Sigmoid colon (tissue), 4 donors: ENCODE data around the gene KIF12.

Experiments used
- CTCF ChIP-seq, 4 experiments: fragments of 450-650 bp in 3 of 4; fragments of 200-600 bp in 1 of 4; IDR thresholded peaks; one replicate each; pipeline ENCODE4 v1.5.1; 2016 to 2019; ENCODE audit warnings: antibody characterized with exemption in 4 of 4, mild to moderate bottlenecking in 3 of 4, moderate library complexity in 2 of 4
- EP300 ChIP-seq, 4 donors: sonication (generic); formaldehyde crosslinking; IDR thresholded peaks; one replicate each; pipeline ENCODE4 v1.6.1; 2017; ENCODE audit warnings: antibody characterized with exemption in 4 of 4
- POLR2A ChIP-seq, 2 donors: fragments of 450-650 bp; IDR thresholded peaks; one replicate each; pipeline ENCODE4 v1.6.1; 2016; ENCODE audit warnings: antibody characterized with exemption in 2 of 2, mild to moderate bottlenecking in 2 of 2, moderate library complexity in 2 of 2
- POLR2AphosphoS5 ChIP-seq, 4 donors: sonication (generic); formaldehyde crosslinking; IDR thresholded peaks; one replicate each; pipeline ENCODE4 v1.6.1; 2017; ENCODE audit warnings: antibody characterized with exemption in 4 of 4

GRCh38 chr9:114087721-114088120 lies 11.4 kb downstream of the KIF12 start:
- TF ChIP-seq CTCF (IDR thresholded peaks at IDR 0.05) = no peak
- TF ChIP-seq POLR2A (IDR thresholded peaks at IDR 0.05) = no peak
- no peak for TF ChIP-seq POLR2AphosphoS5 (IDR thresholded peaks at IDR 0.05)
- TF ChIP-seq EP300 (IDR thresholded peaks at IDR 0.05) = no peak
